SK-N-SH (cell line): Measurements from ENCODE around the gene ITFG1. TPM values are rescaled to one million over a fixed set of nuclear protein-coding genes. Genes with fewer than 3 reads are reported as not detected.

ENCODE experiments used
- CTCF ChIA-PET: fragments of 300-600, 350-600 bp; formaldehyde crosslinking; extraction: SDS; loops from one replicate; lab custom pipeline; 2021; lab: Yijun Ruan, JAX
- POLR2A ChIA-PET: fragments of 350-600 bp; sonication (Branson Sonifier 250); formaldehyde crosslinking; extraction: SDS; loops from one replicate; lab custom pipeline; 2020; ENCODE audit warnings: antibody characterized with exemption, inconsistent platforms; lab: Yijun Ruan, JAX
- DNase-seq: peaks from one replicate; pipeline ENCODE4 v3.0.0; 2012
- H2AFZ ChIP-seq: fragments of 200-600 bp; sonication (generic); 2 replicates; pipeline ENCODE4 v1.8.1; 2016; ENCODE audit warnings: antibody characterized with exemption, mild to moderate bottlenecking, low read depth
- H3F3A ChIP-seq: fragments of 200-600 bp; sonication (generic); replicated peaks from 2 replicates; pipeline ENCODE3; 2016; ENCODE audit warnings: antibody characterized with exemption, mild to moderate bottlenecking; ENCODE audit not compliant: insufficient read depth
- H3K27ac ChIP-seq, 2 experiments: fragments of 200-500 bp in 1 of 2; fragments of 200-600 bp in 1 of 2; sonication (Bioruptor generic) in 1 of 2; sonication (generic), shearing (Covaris generic) in 1 of 2; 2 replicates each; pipeline versions ENCODE4 v1.5.1 to v1.6.1; 2014 to 2016; ENCODE audit warnings: low read depth in 2 of 2, inconsistent platforms in 1 of 2, low read length in 1 of 2, mild to moderate bottlenecking in 1 of 2, mixed read lengths in 1 of 2
- H3K27me3 ChIP-seq: fragments of 200-600 bp; sonication (generic), shearing (Covaris generic); 2 replicates; pipeline ENCODE4 v1.6.1; 2016; ENCODE audit warnings: mixed run types; ENCODE audit not compliant: insufficient read depth
- H3K36me3 ChIP-seq, 2 experiments: fragments of 200-500 bp in 1 of 2; fragments of 200-600 bp in 1 of 2; sonication (Bioruptor generic) in 1 of 2; sonication (generic) in 1 of 2; replicated peaks in 1 of 2; 2 replicates each; pipeline versions ENCODE3 to v1.5.1; 2014 to 2016; ENCODE audit warnings: low read length in 1 of 2, mild to moderate bottlenecking in 1 of 2; ENCODE audit not compliant: insufficient read depth in 2 of 2, control insufficient read depth in 1 of 2
- H3K4me1 ChIP-seq, 2 experiments: fragments of 200-500 bp in 1 of 2; fragments of 200-600 bp in 1 of 2; sonication (Bioruptor generic) in 1 of 2; sonication (generic), shearing (Covaris generic) in 1 of 2; 2 replicates each; pipeline versions ENCODE4 v1.5.1 to v1.6.1; 2014 to 2016; ENCODE audit warnings: low read depth in 1 of 2, low read length in 1 of 2, mixed run types in 1 of 2; ENCODE audit not compliant: insufficient read depth in 2 of 2, control insufficient read depth in 1 of 2
- H3K4me2 ChIP-seq: fragments of 200-600 bp; sonication (generic), shearing (Covaris generic); 2 replicates; pipeline ENCODE4 v1.6.1; 2017; ENCODE audit warnings: mixed run types
- H3K4me3 ChIP-seq, 2 experiments: fragments of 200-500 bp in 1 of 2; fragments of 200-600 bp in 1 of 2; sonication (Bioruptor generic) in 1 of 2; sonication (generic), shearing (Covaris generic) in 1 of 2; 2 replicates each; pipeline versions ENCODE4 v1.5.1 to v1.8.1; 2014 to 2016; ENCODE audit warnings: low read depth in 2 of 2, inconsistent platforms in 1 of 2, low read length in 1 of 2, mild to moderate bottlenecking in 1 of 2, mixed read lengths in 1 of 2, moderate library complexity in 1 of 2
- H3K79me2 ChIP-seq: fragments of 200-600 bp; sonication (generic); 2 replicates; pipeline ENCODE4 v1.8.1; 2017; ENCODE audit warnings: mild to moderate bottlenecking; ENCODE audit not compliant: insufficient read depth
- H3K9ac ChIP-seq: fragments of 200-600 bp; sonication (generic); 2 replicates; pipeline ENCODE4 v1.6.1; 2017; ENCODE audit warnings: mixed run types
- H3K9me2 ChIP-seq: fragments of 200-600 bp; sonication (generic); 2 replicates; pipeline ENCODE4 v1.6.1; 2017; ENCODE audit warnings: mixed run types
- H3K9me3 ChIP-seq: fragments of 200-600 bp; sonication (generic); 2 replicates; pipeline ENCODE4 v1.6.1; 2017; ENCODE audit warnings: mixed run types, mild to moderate bottlenecking, moderate library complexity
- H4K20me1 ChIP-seq: fragments of 200-600 bp; sonication (generic); 2 replicates; pipeline ENCODE4 v1.6.1; 2017; ENCODE audit warnings: mild to moderate bottlenecking, mixed run types; ENCODE audit not compliant: insufficient read depth
- ELF1 ChIP-seq: IDR thresholded peaks from 2 replicates; pipeline ENCODE4 v1.4.0; 2012
- FOXM1 ChIP-seq: IDR thresholded peaks from 2 replicates; pipeline ENCODE4 v1.4.0; 2012; ENCODE audit warnings: low read depth, mild to moderate bottlenecking
- JUND ChIP-seq: IDR thresholded peaks from 2 replicates; pipeline ENCODE4 v1.4.0; 2012
- NFIC ChIP-seq: IDR thresholded peaks from 2 replicates; pipeline ENCODE4 v1.4.0; 2012; ENCODE audit warnings: borderline replicate concordance
- RXRA ChIP-seq: IDR thresholded peaks from 2 replicates; pipeline ENCODE4 v1.4.0; 2012; ENCODE audit warnings: low read depth, mild to moderate bottlenecking, borderline replicate concordance
- TCF12 ChIP-seq: IDR thresholded peaks from 2 replicates; pipeline ENCODE4 v1.4.0; 2012
- TEAD4 ChIP-seq: IDR thresholded peaks from 2 replicates; pipeline ENCODE4 v1.4.0; 2012; ENCODE audit warnings: mild to moderate bottlenecking, borderline replicate concordance; ENCODE audit not compliant: insufficient read depth
- YY1 ChIP-seq: IDR thresholded peaks from 2 replicates; pipeline ENCODE4 v1.4.0; 2012; ENCODE audit warnings: low read depth, mild to moderate bottlenecking
- WGBS: methylation state at CpG from one replicate; pipeline ENCODE4 v1.1.6; 2017; ENCODE audit warnings: low lambda C conversion rate; 5-methylcytosine and 5-hydroxymethylcytosine counted together
- polyA plus RNA-seq, 3 experiments: library from polyadenylated mRNA; depleted of rRNA; stranded (reverse); fragments of >200 nt; gene quantifications; 2 replicates each; pipeline ENCODE4 v1.2.3, GENCODE V29; 2012
- TF ChIP-seq, protein P1 (sequence below): IDR thresholded peaks from 2 replicates; pipeline ENCODE4 v1.6.1; 2012; ENCODE audit warnings: mild to moderate bottlenecking, low read depth, low read length, moderate library complexity
- TF ChIP-seq, protein P2 (sequence below): fragments of 150-350 bp; IDR thresholded peaks from 2 replicates; pipeline ENCODE4 v1.6.1; 2016; ENCODE audit warnings: mild to moderate bottlenecking, low read depth, low read length
- TF ChIP-seq, protein P3 (sequence below): IDR thresholded peaks from 2 replicates; pipeline ENCODE4; 2012

ITFG1 gene
- polyA plus RNA-seq, 1 of the 3 experiments (the other 2 are of a cell fraction), result 48.6 TPM

DNA sequence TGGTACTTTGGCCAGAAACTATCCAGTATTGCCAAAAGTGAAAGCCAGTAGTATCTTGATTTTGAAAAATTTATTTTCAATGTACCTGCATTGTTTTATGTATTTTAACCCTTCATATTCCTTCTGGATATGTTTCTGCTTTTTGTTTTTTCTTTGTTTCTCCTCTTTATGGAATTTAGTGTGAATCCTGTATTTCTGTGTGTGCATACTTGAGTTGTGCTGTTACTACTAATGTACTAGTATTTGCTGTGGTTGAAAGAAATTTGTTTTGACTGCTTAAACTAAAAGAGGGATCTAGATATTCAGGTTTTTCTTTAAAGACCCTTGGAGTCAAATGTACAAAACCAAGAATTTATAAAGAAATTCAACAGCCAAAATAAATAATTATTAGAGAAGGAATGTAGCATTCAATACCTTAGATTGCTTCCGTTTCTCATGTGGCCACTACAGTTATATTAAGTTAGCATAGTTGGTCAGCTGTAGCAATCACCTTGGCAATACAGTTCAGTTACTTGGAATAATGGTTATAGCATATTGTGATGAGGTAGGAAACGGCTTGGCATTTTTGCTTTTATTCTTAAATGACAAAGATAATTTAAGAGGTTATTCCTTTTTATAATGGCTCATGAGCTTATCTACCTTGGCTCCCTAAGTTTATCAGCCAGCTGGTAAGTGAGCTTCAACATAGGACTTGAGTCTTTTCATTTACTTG lies 5.2 kb upstream of the ITFG1 start:
- Histone ChIP-seq H3K9me3 (no peaks in the 10 kb centered on the region), H3K4me2 (no peak overlapping the region), H3K27me3 (no peaks in the 10 kb centered on the region), H4K20me1 (no peaks in the 10 kb centered on the region), H3F3A (peaks cover 5% of the 10 kb centered on the region), H3K9ac (no peak overlapping the region), H3K79me2 (peaks cover 48% of the 10 kb centered on the region), H3K4me1 (peaks cover 20 to 37% of the 10 kb centered on the region in 2 experiments; a peak in 3 of 4 replicates), H3K27ac (no peak overlapping the region), H3K4me3 (no peak overlapping the region), H3K36me3 (peaks cover 4% of the 10 kb centered on the region in 2 experiments), H3K9me2 (no peaks in the 10 kb centered on the region), H2AFZ (no peak overlapping the region)
- ChIA-PET POLR2A (no interaction called here), CTCF (interaction anchor here (1.5 to 3.9 kb wide), 2 partner anchors 66 to 322 kb away, joined by 3 to 14 read pairs; partner anchors contain the start of gene NETO2)
- WGBS, result 91% methylated on average over 2 of the region's 2 CpGs
- TF ChIP-seq, protein P1, sequence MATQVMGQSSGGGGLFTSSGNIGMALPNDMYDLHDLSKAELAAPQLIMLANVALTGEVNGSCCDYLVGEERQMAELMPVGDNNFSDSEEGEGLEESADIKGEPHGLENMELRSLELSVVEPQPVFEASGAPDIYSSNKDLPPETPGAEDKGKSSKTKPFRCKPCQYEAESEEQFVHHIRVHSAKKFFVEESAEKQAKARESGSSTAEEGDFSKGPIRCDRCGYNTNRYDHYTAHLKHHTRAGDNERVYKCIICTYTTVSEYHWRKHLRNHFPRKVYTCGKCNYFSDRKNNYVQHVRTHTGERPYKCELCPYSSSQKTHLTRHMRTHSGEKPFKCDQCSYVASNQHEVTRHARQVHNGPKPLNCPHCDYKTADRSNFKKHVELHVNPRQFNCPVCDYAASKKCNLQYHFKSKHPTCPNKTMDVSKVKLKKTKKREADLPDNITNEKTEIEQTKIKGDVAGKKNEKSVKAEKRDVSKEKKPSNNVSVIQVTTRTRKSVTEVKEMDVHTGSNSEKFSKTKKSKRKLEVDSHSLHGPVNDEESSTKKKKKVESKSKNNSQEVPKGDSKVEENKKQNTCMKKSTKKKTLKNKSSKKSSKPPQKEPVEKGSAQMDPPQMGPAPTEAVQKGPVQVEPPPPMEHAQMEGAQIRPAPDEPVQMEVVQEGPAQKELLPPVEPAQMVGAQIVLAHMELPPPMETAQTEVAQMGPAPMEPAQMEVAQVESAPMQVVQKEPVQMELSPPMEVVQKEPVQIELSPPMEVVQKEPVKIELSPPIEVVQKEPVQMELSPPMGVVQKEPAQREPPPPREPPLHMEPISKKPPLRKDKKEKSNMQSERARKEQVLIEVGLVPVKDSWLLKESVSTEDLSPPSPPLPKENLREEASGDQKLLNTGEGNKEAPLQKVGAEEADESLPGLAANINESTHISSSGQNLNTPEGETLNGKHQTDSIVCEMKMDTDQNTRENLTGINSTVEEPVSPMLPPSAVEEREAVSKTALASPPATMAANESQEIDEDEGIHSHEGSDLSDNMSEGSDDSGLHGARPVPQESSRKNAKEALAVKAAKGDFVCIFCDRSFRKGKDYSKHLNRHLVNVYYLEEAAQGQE, result no peak
- TF ChIP-seq FOXM1, result no peak
- no peak for TF ChIP-seq TCF12
- TF ChIP-seq, protein P2, sequence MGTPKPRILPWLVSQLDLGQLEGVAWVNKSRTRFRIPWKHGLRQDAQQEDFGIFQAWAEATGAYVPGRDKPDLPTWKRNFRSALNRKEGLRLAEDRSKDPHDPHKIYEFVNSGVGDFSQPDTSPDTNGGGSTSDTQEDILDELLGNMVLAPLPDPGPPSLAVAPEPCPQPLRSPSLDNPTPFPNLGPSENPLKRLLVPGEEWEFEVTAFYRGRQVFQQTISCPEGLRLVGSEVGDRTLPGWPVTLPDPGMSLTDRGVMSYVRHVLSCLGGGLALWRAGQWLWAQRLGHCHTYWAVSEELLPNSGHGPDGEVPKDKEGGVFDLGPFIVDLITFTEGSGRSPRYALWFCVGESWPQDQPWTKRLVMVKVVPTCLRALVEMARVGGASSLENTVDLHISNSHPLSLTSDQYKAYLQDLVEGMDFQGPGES, result no peak
- TF ChIP-seq RXRA, result no peak
- TF ChIP-seq ELF1, result no peak
- TF ChIP-seq, protein P3, sequence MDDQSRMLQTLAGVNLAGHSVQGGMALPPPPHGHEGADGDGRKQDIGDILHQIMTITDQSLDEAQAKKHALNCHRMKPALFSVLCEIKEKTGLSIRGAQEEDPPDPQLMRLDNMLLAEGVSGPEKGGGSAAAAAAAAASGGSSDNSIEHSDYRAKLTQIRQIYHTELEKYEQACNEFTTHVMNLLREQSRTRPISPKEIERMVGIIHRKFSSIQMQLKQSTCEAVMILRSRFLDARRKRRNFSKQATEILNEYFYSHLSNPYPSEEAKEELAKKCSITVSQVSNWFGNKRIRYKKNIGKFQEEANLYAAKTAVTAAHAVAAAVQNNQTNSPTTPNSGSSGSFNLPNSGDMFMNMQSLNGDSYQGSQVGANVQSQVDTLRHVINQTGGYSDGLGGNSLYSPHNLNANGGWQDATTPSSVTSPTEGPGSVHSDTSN, result no peak
- no peak for TF ChIP-seq TEAD4
- no peak for TF ChIP-seq YY1
- TF ChIP-seq JUND, result no peak
- TF ChIP-seq NFIC, result no peak
- DNase-seq, result no peak
